NCI-H1694 (cell line): Measurements from ENCODE around the gene NPY4R2.
"Not testable (repeated sequence)": the region's sequence is repeated elsewhere in the genome, so short reads cannot be mapped to it uniquely, and the experiment has no call there.

Source experiments
- DNase-seq: peaks from one replicate; lab custom pipeline; 2025; lab: John Stamatoyannopoulos, UW

The NPY4R2 gene

GRCh38 chr10:47918475-47918874, at the start of gene NPY4R2:
Gene NPY4R2 (plus strand): TSS chr10:47918662. CDS start chr10:47921988, 3,326 bp downstream.
- not testable (repeated sequence) for DNase-seq

DNA sequence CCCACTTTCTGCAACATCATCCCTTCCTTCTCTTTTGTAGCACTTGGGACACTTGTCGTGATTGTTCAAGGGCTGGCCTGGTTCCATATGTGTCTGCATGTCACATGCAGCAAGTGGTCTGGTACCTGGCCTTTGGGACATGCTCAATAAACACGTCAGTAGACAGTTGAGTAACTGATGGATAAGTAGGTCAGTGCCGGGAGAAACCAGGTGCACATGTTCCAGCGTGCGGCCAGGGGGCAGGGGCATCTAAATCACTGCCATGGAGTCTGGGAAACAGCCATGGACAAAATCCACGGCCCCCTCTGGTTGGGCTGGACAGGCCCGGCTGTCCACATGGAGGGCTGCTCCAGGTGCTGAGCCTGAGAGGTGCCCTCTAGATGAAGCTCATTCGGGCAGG, 47.6 kb upstream of the NPY4R2 start:
- not testable (repeated sequence) for DNase-seq

GRCh38 chr10:47871485-47872180, 46.8 kb upstream of the NPY4R2 start:
- not testable (repeated sequence) for DNase-seq

DNA sequence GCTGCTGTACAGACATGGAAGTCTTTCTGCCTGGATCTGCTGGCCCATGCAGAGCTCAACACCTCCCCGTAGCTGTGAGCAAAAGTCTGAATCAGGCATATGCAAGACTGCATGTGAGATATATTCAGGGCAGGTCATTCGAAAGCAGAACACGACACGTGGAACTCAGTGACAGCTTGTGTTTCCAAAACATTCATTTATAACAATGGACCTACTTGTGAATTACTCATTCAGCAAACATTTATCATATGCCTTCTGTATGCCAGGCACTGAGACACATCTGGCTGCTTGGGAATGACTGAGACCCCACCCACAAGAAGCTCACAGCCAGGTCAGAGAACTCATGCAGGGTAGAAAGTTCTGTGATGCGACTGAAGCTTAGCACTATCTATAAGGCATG, 46.2 kb upstream of the NPY4R2 start:
- not testable (repeated sequence) for DNase-seq

DNA sequence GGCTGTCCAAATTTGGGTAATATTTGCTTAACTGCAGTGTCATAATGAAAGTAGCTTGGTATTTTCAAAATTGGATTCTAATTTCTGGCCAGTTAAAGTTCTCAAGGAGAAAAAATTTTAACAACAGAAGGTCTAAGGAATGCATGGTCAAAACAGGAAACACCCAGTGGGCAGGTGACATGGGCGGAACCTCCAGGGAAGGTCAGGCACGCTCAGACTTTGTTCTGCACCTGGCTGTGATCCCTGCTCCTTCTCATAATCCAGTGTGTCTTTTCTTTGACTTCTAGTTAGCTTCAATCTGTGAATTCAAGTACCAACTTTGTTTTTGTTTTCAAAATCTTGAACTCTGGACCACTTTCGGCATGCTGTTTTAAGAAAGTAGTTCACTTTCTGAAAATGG, 34.2 kb upstream of the NPY4R2 start:
- DNase-seq, result not testable (repeated sequence)

GRCh38 chr10:47884934-47885333, 33.5 kb upstream of the NPY4R2 start:
- DNase-seq, result not testable (repeated sequence)

DNA sequence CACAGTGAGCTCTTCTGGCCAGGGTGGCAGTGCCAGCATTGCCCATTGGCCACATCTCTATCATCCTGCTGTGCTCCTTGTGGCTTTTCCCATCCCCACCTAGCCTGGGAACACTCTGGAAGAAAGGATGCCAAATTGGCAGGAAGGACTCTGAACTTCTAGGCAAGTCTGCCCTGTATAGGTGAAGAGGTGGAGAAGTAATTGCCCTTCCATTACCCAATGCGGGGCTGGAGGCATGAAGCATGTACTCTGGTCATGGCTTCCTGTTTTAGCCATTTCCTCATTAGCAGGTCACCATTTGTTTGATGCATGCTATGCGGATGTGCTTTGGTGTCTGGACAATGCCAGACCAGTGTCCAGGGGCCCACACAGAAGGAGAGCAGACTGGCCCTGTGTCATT, 32.1 kb upstream of the NPY4R2 start:
- DNase-seq, result not testable (repeated sequence)

DNA sequence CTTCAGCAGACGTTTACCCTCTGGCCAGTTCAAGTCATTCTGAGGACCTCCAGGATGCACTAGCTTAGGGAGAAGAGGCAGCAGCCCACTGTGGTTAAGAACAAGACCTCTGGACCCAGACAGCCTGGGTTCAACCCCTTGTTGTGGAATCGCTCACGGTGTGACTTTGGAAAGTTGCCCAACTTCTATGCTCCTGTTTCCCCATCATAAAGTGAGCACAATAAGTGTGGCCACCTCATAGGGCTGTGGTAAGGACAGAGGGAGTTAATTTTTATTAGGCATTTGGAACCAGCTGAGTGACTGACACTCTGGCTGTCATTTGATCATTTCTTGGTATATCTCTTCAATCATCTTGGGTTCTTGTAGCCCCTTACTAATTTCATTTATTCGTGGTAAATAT, 31.6 kb upstream of the NPY4R2 start:
- DNase-seq, result not testable (repeated sequence)

DNA sequence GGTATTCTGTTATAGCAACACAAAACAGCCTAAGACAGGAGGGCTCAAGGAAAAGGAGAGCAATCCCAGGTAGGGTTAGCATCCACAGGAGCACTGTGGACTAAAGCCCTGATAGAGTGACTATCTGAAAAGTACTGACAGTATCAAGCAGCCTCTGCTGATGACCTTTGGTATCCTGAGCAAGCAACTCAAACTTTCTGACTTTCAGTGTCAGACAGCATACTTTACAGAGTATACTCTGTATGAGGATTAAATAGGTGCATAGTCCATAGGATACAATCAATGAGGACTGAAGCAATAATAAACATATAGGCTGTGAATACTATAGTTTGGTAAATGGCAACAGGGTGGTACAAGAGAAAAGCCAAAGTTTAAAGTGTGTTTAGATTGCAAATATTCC, 27.7 kb upstream of the NPY4R2 start:
- not testable (repeated sequence) for DNase-seq

GRCh38 chr10:47892494-47893261, 25.8 kb upstream of the NPY4R2 start:
- DNase-seq, result not testable (repeated sequence)

DNA sequence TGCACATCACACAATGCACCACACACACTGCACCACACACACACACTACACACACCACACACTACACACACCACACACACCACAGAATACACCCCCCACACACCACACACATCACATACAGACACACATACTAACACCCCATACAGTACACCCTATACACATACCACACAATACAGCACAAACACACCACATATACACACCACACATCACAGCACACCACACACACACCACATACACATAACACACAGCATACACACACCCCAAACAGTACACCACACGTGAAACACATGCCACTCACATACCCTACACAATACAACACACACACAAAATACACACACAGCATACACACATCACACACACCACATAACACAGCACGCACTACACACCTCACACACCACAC, 23.9 kb upstream of the NPY4R2 start:
- DNase-seq, result not testable (repeated sequence)

- not testable (repeated sequence) for DNase-seq
Measured at GRCh38 chr10:47897813-47898212, 20.6 kb upstream of the NPY4R2 start.

GRCh38 chr10:47909333-47909732, 9.1 kb upstream of the NPY4R2 start:
- not testable (repeated sequence) for DNase-seq

- DNase-seq, result not testable (repeated sequence)
Measured at GRCh38 chr10:47910486-47910885, 8.0 kb upstream of the NPY4R2 start.

DNA sequence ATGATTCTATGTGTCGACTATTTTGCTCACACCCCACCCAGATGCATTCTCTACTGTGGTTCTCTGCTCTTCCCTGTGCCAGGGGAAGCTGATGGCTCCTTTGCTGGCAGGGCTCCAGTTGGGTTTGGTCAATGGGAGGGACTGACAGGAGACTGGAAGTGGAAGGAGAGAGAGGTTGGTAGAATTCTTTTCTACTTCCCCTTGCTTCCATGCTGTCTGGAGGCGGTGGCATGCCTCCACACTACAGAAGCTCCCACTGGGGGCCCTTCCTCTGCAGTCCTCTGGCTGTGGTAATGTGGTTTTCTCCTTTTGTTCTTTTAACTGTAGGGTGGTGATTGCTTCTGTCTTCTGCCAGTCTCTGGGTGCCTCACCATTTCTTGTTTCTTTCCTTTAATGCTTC, 4.4 kb upstream of the NPY4R2 start:
- not testable (repeated sequence) for DNase-seq

DNA sequence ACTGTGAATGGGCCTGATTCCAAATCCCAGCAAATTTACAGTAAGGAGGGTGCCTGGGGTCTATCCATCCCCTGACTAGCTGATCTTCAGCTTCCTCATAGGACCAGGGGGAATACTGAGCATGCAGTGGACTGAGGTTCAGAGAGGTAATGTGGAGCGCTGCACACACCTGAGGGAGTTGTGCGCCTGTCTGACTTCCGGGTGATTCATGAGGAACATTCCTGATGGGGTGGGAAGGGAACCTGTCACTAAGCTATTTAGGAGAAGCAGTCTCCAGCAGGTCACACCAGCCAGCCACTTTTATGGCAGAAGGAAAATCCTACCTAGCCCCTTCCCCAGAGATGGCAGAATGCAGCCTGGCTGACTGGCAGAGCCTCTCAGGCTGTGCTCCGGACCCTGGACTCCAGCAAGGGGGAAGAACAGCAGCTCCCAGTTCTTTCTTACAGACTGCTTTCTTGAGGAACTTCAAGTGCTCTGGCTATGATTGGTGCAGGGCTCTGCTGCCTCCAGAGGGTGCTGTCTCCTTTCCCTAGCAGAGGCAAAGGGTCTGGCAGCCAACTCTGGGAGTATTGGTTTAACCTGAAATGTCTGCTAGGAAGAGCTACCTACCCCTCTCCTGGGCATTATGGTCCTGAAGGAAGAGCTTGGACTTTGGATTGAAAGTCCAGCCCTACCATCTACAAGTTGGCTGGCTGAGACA, 2.5 kb upstream of the NPY4R2 start:
- not testable (repeated sequence) for DNase-seq

- DNase-seq, result not testable (repeated sequence)
Measured at GRCh38 chr10:47920610-47921009, 2.1 kb downstream of the NPY4R2 start.

- DNase-seq, result not testable (repeated sequence)
Measured at GRCh38 chr10:47922503-47922902, 4.0 kb downstream of the NPY4R2 start.

GRCh38 chr10:47924628-47925027, 6.2 kb downstream of the NPY4R2 start:
- DNase-seq, result not testable (repeated sequence)

GRCh38 chr10:47927147-47927916, 8.9 kb downstream of the NPY4R2 start:
- not testable (repeated sequence) for DNase-seq

DNA sequence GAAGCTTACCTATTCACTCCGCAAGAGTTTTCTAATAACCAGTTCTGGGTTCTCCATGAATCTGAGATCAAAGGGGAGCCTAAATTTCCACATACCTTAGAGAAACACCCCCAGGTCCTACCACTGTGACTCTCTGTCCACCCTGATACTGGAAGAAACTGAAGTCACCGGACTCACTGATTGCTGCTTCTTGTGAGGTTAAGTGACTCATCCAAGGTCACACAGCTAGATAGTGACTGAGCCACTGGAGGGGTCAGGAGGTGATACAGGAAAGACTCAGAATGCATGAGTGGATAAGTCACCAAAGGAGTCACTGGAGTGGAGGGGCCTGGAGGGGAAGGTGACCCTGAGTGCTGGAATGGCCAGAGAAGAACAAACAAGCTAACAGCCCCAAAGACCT, 9.8 kb downstream of the NPY4R2 start:
- DNase-seq, result not testable (repeated sequence)

- not testable (repeated sequence) for DNase-seq
Measured at GRCh38 chr10:47932824-47933223, 14.4 kb downstream of the NPY4R2 start.
